K562 (cell line): ENCODE measurements around the gene TMEM39B. TPM values are rescaled to one million over a fixed set of nuclear protein-coding genes. Genes with fewer than 3 reads are reported as not detected.
A peak's percentile ranks its signal among the peaks of the same experiment; 100 is the strongest.

ENCODE experiments used
- ARID1B ChIP-seq: fragments of 450-650 bp; IDR thresholded peaks from 2 replicates; pipeline ENCODE4 v1.6.1; 2016; ENCODE audit warnings: antibody characterized with exemption, mild to moderate bottlenecking, inconsistent platforms
- CTBP1 ChIP-seq: fragments of 450-650 bp; IDR thresholded peaks from 2 replicates; pipeline ENCODE4 v1.6.1; 2016; ENCODE audit warnings: borderline replicate concordance
- DACH1 ChIP-seq: fragments of 450-650 bp; IDR thresholded peaks from 2 replicates; pipeline ENCODE4 v1.6.1; 2018; ENCODE audit not compliant: partially characterized antibody
- GABPB1 ChIP-seq: sonication (generic); formaldehyde crosslinking; IDR thresholded peaks from 2 replicates; pipeline ENCODE4 v1.8.0; 2022; ENCODE audit warnings: mild to moderate bottlenecking, missing genetic modification reagents
- POLR2AphosphoS2 ChIP-seq: IDR thresholded peaks from 2 replicates; pipeline ENCODE4 v1.6.1; 2012; ENCODE audit warnings: low read length, improper control_type of control experiment
- RBBP5 ChIP-seq: fragments of 200-600 bp; sonication (generic); IDR thresholded peaks from 2 replicates; pipeline ENCODE4 v1.6.1; 2012; ENCODE audit warnings: borderline replicate concordance, mild to moderate bottlenecking, low read length, control low read depth, inconsistent platforms; ENCODE audit not compliant: insufficient read depth, poor library complexity, severe bottlenecking
- SMARCA5 ChIP-seq: fragments of 450-650 bp; IDR thresholded peaks from 2 replicates; pipeline ENCODE4 v1.6.1; 2016
- polyA plus RNA-seq, 8 experiments: library from polyadenylated mRNA; depleted of rRNA in 4 of 8; stranded (reverse) in 5 of 8; unstranded in 3 of 8; fragments of >200 nt; fragmentation: Nextera tagmentation in 2 of 8; fragmentation: Illumina TruSeq in 1 of 8; extraction: Ambion mirVana in 2 of 8; extraction: Trizol in 1 of 8; gene quantifications; 2 replicates each; pipeline versions ENCODE4 v1.2.1 to v1.2.3, GENCODE V29; 2011 to 2014; ENCODE audit warnings: inconsistent platforms in 1 of 8, missing spikeins in 1 of 8
- total RNA-seq, 7 experiments: library from RNA; depleted of rRNA in 6 of 7; stranded (reverse); fragments of >200 nt in 6 of 7; fragmentation: Illumina TruSeq in 2 of 7; extraction: Trizol in 2 of 7; gene quantifications; 2 replicates each; pipeline versions ENCODE4 v1.2.1 to v1.2.3, GENCODE V29; 2011 to 2021; ENCODE audit warnings: low replicate concordance in 1 of 7
- TF ChIP-seq, protein P1 (sequence below): fragments of 250-450 bp; sonication (Bioruptor Pico); IDR thresholded peaks from 2 replicates; pipeline ENCODE4 v1.4.0; 2020; ENCODE audit warnings: mild to moderate bottlenecking, moderate library complexity
- TF ChIP-seq, protein P2 (sequence below): fragments of 200-600 bp; sonication (generic); IDR thresholded peaks from one replicate; pipeline ENCODE4 v1.6.1; 2012; ENCODE audit warnings: mild to moderate bottlenecking, low read depth, low read length, inconsistent platforms
- TF ChIP-seq, protein P3 (sequence below): sonication (generic); formaldehyde crosslinking; IDR thresholded peaks from 2 replicates; pipeline ENCODE4 v1.8.0; 2022; ENCODE audit warnings: mild to moderate bottlenecking, missing genetic modification reagents

TMEM39B gene
- total and polyA plus RNA-seq, 9 of the 15 experiments (the other 6 are each of a cell fraction or from before 2014, with no cell fraction given) = 0.92 to 28.5 (median 9.7) TPM

DNA sequence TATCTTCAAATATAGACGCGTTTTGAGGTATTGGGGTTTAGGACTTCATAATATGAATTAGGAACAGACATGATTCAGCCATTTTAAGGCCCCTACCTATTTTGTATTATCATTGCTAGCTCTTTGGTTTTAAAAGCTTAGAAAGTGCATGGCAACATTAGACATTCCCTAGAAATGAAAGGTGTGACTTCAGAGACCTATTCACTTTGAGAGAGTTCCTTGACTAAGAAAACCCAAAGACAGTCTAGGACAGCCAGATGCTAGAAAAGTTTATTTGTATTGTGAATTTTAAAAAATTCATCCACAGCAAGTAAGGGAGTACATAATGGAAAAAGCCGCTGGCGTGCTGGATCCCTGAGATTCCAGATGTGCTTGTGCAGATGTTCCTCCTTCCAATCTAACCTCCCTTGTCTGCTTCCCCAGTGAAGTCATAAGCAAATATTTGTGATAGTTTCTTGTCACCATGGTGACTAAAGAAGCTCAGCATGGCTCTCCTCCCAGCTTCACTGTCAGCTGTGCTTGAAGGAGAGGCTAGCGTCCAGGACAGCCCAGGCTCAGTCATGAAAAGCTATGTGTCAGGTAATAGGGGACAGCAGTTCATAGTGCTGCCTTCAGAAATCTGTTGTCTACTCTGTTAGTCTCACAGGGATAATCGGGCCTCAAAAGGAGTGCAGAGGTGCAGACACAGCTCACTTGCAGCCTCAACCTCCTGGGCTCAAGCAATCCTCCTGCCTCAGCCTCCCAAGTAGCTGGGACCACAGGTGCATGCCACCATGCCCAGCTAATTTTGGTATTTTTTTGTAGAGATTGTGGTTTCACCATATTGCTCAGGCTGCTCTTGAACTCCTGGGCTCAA is 69.9 kb downstream of the TMEM39B start (continued):
- TF ChIP-seq, protein P1, sequence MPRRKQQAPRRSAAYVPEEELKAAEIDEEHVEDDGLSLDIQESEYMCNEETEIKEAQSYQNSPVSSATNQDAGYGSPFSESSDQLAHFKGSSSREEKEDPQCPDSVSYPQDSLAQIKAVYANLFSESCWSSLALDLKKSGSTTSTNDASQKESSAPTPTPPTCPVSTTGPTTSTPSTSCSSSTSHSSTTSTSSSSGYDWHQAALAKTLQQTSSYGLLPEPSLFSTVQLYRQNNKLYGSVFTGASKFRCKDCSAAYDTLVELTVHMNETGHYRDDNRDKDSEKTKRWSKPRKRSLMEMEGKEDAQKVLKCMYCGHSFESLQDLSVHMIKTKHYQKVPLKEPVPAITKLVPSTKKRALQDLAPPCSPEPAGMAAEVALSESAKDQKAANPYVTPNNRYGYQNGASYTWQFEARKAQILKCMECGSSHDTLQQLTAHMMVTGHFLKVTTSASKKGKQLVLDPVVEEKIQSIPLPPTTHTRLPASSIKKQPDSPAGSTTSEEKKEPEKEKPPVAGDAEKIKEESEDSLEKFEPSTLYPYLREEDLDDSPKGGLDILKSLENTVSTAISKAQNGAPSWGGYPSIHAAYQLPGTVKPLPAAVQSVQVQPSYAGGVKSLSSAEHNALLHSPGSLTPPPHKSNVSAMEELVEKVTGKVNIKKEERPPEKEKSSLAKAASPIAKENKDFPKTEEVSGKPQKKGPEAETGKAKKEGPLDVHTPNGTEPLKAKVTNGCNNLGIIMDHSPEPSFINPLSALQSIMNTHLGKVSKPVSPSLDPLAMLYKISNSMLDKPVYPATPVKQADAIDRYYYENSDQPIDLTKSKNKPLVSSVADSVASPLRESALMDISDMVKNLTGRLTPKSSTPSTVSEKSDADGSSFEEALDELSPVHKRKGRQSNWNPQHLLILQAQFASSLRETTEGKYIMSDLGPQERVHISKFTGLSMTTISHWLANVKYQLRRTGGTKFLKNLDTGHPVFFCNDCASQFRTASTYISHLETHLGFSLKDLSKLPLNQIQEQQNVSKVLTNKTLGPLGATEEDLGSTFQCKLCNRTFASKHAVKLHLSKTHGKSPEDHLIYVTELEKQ = no peak
- TF ChIP-seq DACH1 (peak; percentile 42), GABPB1 (CRISPR knock-in tag) (no peak; the same call in 1 of the 2 replicates), SMARCA5 (no peak), RBBP5 (no peak), ARID1B (no peak), CTBP1 (peak; percentile 27; the same call in 1 of the 2 replicates), POLR2AphosphoS2 (no peak)
- TF ChIP-seq, protein P2, sequence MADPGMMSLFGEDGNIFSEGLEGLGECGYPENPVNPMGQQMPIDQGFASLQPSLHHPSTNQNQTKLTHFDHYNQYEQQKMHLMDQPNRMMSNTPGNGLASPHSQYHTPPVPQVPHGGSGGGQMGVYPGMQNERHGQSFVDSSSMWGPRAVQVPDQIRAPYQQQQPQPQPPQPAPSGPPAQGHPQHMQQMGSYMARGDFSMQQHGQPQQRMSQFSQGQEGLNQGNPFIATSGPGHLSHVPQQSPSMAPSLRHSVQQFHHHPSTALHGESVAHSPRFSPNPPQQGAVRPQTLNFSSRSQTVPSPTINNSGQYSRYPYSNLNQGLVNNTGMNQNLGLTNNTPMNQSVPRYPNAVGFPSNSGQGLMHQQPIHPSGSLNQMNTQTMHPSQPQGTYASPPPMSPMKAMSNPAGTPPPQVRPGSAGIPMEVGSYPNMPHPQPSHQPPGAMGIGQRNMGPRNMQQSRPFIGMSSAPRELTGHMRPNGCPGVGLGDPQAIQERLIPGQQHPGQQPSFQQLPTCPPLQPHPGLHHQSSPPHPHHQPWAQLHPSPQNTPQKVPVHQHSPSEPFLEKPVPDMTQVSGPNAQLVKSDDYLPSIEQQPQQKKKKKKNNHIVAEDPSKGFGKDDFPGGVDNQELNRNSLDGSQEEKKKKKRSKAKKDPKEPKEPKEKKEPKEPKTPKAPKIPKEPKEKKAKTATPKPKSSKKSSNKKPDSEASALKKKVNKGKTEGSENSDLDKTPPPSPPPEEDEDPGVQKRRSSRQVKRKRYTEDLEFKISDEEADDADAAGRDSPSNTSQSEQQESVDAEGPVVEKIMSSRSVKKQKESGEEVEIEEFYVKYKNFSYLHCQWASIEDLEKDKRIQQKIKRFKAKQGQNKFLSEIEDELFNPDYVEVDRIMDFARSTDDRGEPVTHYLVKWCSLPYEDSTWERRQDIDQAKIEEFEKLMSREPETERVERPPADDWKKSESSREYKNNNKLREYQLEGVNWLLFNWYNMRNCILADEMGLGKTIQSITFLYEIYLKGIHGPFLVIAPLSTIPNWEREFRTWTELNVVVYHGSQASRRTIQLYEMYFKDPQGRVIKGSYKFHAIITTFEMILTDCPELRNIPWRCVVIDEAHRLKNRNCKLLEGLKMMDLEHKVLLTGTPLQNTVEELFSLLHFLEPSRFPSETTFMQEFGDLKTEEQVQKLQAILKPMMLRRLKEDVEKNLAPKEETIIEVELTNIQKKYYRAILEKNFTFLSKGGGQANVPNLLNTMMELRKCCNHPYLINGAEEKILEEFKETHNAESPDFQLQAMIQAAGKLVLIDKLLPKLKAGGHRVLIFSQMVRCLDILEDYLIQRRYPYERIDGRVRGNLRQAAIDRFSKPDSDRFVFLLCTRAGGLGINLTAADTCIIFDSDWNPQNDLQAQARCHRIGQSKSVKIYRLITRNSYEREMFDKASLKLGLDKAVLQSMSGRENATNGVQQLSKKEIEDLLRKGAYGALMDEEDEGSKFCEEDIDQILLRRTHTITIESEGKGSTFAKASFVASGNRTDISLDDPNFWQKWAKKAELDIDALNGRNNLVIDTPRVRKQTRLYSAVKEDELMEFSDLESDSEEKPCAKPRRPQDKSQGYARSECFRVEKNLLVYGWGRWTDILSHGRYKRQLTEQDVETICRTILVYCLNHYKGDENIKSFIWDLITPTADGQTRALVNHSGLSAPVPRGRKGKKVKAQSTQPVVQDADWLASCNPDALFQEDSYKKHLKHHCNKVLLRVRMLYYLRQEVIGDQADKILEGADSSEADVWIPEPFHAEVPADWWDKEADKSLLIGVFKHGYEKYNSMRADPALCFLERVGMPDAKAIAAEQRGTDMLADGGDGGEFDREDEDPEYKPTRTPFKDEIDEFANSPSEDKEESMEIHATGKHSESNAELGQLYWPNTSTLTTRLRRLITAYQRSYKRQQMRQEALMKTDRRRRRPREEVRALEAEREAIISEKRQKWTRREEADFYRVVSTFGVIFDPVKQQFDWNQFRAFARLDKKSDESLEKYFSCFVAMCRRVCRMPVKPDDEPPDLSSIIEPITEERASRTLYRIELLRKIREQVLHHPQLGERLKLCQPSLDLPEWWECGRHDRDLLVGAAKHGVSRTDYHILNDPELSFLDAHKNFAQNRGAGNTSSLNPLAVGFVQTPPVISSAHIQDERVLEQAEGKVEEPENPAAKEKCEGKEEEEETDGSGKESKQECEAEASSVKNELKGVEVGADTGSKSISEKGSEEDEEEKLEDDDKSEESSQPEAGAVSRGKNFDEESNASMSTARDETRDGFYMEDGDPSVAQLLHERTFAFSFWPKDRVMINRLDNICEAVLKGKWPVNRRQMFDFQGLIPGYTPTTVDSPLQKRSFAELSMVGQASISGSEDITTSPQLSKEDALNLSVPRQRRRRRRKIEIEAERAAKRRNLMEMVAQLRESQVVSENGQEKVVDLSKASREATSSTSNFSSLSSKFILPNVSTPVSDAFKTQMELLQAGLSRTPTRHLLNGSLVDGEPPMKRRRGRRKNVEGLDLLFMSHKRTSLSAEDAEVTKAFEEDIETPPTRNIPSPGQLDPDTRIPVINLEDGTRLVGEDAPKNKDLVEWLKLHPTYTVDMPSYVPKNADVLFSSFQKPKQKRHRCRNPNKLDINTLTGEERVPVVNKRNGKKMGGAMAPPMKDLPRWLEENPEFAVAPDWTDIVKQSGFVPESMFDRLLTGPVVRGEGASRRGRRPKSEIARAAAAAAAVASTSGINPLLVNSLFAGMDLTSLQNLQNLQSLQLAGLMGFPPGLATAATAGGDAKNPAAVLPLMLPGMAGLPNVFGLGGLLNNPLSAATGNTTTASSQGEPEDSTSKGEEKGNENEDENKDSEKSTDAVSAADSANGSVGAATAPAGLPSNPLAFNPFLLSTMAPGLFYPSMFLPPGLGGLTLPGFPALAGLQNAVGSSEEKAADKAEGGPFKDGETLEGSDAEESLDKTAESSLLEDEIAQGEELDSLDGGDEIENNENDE = no peak
- TF ChIP-seq, protein P3, sequence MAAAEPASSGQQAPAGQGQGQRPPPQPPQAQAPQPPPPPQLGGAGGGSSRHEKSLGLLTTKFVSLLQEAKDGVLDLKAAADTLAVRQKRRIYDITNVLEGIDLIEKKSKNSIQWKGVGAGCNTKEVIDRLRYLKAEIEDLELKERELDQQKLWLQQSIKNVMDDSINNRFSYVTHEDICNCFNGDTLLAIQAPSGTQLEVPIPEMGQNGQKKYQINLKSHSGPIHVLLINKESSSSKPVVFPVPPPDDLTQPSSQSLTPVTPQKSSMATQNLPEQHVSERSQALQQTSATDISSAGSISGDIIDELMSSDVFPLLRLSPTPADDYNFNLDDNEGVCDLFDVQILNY = 0 out of 2 replicates have a peak, but pooled peaks have one; percentile 41
